GM12872 (cell line): ENCODE results near the gene MSL3.

ENCODE experiments used
- TF ChIP-seq, protein P1 (sequence below): IDR thresholded peaks from 3 replicates; pipeline ENCODE4 v1.5.1; 2011; ENCODE audit warnings: low read depth, mild to moderate bottlenecking, low read length, moderate library complexity; ENCODE audit not compliant: insufficient read depth

Gene MSL3

DNA sequence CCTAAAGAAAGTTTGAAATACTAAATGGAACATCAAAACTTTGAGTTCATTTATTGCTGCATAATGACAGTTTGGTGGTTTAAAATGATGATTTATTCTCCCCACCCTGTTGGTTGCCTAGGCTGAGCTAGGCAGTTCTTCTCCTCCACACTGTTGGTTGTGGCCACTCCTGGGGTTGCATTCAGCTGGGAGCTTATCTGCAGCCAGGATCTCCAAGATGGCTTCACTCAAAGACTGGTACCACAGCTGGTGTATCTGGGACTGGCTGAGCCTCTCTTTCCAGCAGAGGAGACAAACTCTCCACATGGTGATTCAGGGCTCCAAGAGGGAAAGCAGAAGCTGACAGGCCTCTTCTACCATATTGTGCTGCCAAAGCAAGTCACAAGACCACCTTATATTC, 33.1 kb downstream of the MSL3 start:
- TF ChIP-seq, protein P1, sequence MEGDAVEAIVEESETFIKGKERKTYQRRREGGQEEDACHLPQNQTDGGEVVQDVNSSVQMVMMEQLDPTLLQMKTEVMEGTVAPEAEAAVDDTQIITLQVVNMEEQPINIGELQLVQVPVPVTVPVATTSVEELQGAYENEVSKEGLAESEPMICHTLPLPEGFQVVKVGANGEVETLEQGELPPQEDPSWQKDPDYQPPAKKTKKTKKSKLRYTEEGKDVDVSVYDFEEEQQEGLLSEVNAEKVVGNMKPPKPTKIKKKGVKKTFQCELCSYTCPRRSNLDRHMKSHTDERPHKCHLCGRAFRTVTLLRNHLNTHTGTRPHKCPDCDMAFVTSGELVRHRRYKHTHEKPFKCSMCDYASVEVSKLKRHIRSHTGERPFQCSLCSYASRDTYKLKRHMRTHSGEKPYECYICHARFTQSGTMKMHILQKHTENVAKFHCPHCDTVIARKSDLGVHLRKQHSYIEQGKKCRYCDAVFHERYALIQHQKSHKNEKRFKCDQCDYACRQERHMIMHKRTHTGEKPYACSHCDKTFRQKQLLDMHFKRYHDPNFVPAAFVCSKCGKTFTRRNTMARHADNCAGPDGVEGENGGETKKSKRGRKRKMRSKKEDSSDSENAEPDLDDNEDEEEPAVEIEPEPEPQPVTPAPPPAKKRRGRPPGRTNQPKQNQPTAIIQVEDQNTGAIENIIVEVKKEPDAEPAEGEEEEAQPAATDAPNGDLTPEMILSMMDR = no peak

DNA sequence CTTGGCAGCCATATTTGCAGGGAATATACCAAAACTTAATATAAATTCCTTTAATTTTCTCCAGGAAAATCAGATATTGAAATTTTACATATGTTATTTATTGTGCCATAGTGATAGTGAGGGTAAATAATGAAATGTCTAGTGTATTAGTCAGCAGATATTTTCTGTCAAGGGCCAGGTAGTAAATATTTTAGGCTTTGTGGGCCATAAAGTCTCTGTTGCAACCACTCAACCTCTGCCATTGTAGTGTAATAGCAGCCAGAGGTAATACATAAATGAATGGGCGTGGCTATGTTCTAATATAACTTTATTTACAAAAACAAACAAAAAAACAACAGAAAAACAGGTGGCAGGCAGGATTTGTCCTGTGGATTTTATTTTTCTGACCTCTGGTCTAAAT, 33.5 kb downstream of the MSL3 start:
- TF ChIP-seq, protein P1 = no peak

DNA sequence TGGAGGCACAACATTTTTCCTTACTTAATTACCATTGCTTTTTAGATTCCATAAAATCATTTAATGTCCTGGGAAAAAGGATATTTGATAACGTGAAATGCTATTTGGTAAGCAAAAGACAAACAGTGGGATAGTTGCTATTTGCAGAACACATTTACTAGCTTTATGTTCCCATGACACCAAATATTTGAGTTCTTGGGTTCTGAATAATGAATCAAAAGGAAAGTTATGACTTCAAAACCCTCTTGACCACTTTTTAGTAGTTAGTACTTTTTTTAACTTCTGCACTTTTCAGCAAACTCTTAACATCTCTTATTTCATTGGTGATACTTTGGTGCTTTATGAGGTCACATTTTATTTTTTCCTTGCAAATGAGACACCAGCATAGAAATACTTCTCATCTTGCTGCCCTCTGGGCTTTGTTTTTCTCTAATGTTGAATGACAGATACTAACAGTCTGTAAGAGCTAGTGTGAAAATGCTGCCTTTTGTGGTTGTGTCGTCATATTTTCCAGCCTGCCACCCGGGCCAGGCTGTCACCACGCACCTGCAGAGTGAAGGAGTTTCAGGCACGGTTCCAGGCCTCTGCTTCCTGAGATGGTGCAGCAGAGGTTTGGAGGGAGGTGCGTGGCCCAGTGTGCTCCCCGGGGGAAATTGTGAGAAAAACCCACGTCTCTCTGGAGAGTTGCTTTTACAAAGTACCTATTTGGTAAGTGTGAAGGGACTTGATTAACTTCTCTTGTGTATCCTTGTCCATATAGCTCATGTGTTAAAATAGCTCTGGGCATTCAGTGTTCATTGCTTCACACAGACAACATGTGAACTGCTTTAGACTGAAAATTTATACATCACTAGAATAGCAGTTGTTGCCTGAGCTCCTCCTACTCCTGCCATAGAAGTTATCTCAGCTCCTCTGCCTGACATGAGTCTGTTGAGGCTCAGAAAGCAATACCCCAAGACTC, 34.7 kb downstream of the MSL3 start:
- TF ChIP-seq, protein P1 = no peak

DNA sequence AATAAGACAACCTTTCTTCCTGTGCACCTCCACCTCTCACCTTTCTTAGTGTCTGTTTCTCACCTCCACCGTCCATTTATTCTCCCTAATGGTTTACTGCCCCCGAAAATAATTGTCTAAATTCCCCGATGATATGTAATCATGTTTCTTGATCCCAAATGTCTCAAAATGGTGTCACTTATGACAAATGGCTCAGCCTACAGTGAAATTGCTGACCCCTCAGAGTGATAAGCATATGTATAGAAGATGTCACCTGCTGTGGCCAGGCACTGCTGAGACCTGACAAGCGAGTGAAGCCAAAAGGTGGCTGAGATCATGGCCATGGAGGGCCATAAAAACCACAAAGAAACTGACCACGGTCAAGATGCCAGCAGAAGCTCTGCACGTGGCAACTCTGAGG, 35.7 kb downstream of the MSL3 start:
- TF ChIP-seq, protein P1 = no peak

DNA sequence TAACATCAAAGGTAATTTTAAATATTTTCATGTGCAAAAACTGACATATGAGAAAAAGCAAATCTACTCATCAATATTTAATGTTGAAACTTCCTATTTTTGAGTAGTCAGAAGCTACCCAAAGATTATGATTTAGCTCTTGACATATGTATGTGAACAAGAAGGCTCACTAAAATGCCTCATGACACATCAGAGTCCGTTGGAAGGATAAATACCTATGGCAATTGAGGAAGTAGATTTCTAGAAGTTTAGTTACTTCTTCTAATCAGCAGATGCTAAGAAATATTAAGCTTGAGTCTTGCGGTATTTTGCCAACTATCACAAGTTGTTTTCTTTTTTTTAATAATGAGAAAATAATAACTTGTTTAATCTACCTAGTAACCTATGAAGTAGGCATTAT, 55.3 kb downstream of the MSL3 start:
- TF ChIP-seq, protein P1 = no peak
